Keratinocyte (primary cell): ENCODE results near the gene MEP1A. TPM values are rescaled to one million over a fixed set of nuclear protein-coding genes. Genes with fewer than 3 reads are reported as not detected.

ENCODE experiments used
- DNase-seq: peaks from one replicate; pipeline ENCODE4 v3.0.0-alpha.2; 2011; ENCODE audit warnings: low read depth, missing footprints, low spot score
- FAIRE-seq: peaks from 2 replicates; lab custom pipeline; 2011; peaks lifted over from hg19 to GRCh38; lab: Jason Lieb, UNC
- H2AFZ ChIP-seq: 2 replicates; pipeline ENCODE4 v1.6.0; 2012; ENCODE audit warnings: low read length, control low read depth, inconsistent platforms; ENCODE audit not compliant: control insufficient read depth
- H3K27ac ChIP-seq: 2 replicates; pipeline ENCODE4 v1.5.1; 2011; ENCODE audit warnings: low read length; ENCODE audit not compliant: control insufficient read depth, insufficient read depth
- H3K27me3 ChIP-seq: 3 replicates; pipeline ENCODE4 v1.6.0; 2011; ENCODE audit warnings: low read length; ENCODE audit not compliant: control insufficient read depth, insufficient read depth; ENCODE audit errors: extremely low read depth
- H3K36me3 ChIP-seq, 2 experiments: 2 replicates in 1 of 2; 3 replicates in 1 of 2; pipeline ENCODE4 v1.5.1; 2011; ENCODE audit warnings: low read length in 2 of 2, mild to moderate bottlenecking in 1 of 2; ENCODE audit not compliant: control insufficient read depth in 2 of 2, insufficient read depth in 2 of 2; ENCODE audit errors: extremely low read depth in 1 of 2
- H3K4me1 ChIP-seq: 3 replicates; pipeline ENCODE4 v1.5.1; 2011; ENCODE audit warnings: low read length; ENCODE audit not compliant: control insufficient read depth, insufficient read depth; ENCODE audit errors: extremely low read depth
- H3K4me2 ChIP-seq: 3 replicates; pipeline ENCODE4 v1.6.0; 2011; ENCODE audit warnings: low read depth, low read length; ENCODE audit not compliant: control insufficient read depth, insufficient read depth; ENCODE audit errors: extremely low read depth
- H3K4me3 ChIP-seq, 3 experiments: fragments of 200-600 bp in 1 of 3; sonication (generic) in 1 of 3; 2 replicates in 2 of 3; 3 replicates in 1 of 3; pipeline ENCODE4 v1.5.1; 2011 to 2016; ENCODE audit warnings: low read length in 3 of 3, mild to moderate bottlenecking in 3 of 3, control low read depth in 2 of 3, inconsistent platforms in 1 of 3, low read depth in 1 of 3, mixed read lengths in 1 of 3, mixed run types in 1 of 3, moderate library complexity in 1 of 3; ENCODE audit not compliant: control insufficient read depth in 2 of 3, insufficient read depth in 2 of 3; ENCODE audit errors: extremely low read depth in 1 of 3
- H3K79me2 ChIP-seq: 2 replicates; pipeline ENCODE4 v1.6.0; 2012; ENCODE audit warnings: low read length; ENCODE audit not compliant: control insufficient read depth, insufficient read depth
- H3K9ac ChIP-seq: 3 replicates; pipeline ENCODE4 v1.6.0; 2011; ENCODE audit warnings: low read length; ENCODE audit not compliant: control insufficient read depth, insufficient read depth; ENCODE audit errors: extremely low read depth
- H3K9me1 ChIP-seq: 3 replicates; pipeline ENCODE4 v1.6.0; 2011; ENCODE audit warnings: low read length; ENCODE audit not compliant: control insufficient read depth, insufficient read depth; ENCODE audit errors: extremely low read depth
- H3K9me3 ChIP-seq: 2 replicates; pipeline ENCODE4 v1.5.1; 2012; ENCODE audit warnings: low read depth, low read length; ENCODE audit not compliant: control insufficient read depth
- H4K20me1 ChIP-seq: 3 replicates; pipeline ENCODE4 v1.6.0; 2011; ENCODE audit warnings: low read length; ENCODE audit not compliant: control insufficient read depth, insufficient read depth; ENCODE audit errors: extremely low read depth
- EZH2 ChIP-seq: IDR thresholded peaks from one replicate; pipeline ENCODE4 v1.6.1; 2012; ENCODE audit warnings: inconsistent platforms, mild to moderate bottlenecking, low read length, moderate library complexity
- dilution Hi-C: fragments of 300-500 bp; cut with MboI; formaldehyde crosslinking; loops from one replicate; pipeline ENCODE4 v1.7.0; 2020; ENCODE audit warnings: low sequenced_read_pairs; ENCODE audit not compliant: extremely low pct_ligation_motif_present
- polyA plus RNA-seq, 5 experiments: library from polyadenylated mRNA; depleted of rRNA in 3 of 5; stranded (reverse) in 3 of 5; stranded (forward) in 1 of 5; unstranded in 1 of 5; fragments of >200 nt; gene quantifications; 1 replicate in 1 of 5; 2 replicates in 3 of 5; 3 replicates in 1 of 5; pipeline versions ENCODE4 v1.2.1 to v1.2.3, GENCODE V29; 2011 to 2012; ENCODE audit warnings: missing spikeins in 2 of 5, low read depth in 1 of 5, low replicate concordance in 1 of 5
- TF ChIP-seq, protein P1 (sequence below), 3 experiments: IDR thresholded peaks in 1 of 3; conservative IDR thresholded peaks in 1 of 3; optimal IDR thresholded peaks in 1 of 3; 2 replicates in 2 of 3; 3 replicates in 1 of 3; pipeline versions ENCODE3 to v1.5.1; 2011; ENCODE audit warnings: low read length in 3 of 3, mild to moderate bottlenecking in 3 of 3, moderate library complexity in 2 of 3, control low read depth in 1 of 3, inconsistent platforms in 1 of 3; ENCODE audit not compliant: insufficient read depth in 2 of 3; ENCODE audit errors: extremely low read depth in 1 of 3

Gene MEP1A
- polyA plus RNA-seq, 1 donor (not counting 4 experiments of a cell fraction or from before 2014, with no cell fraction given): 0.07 TPM

DNA sequence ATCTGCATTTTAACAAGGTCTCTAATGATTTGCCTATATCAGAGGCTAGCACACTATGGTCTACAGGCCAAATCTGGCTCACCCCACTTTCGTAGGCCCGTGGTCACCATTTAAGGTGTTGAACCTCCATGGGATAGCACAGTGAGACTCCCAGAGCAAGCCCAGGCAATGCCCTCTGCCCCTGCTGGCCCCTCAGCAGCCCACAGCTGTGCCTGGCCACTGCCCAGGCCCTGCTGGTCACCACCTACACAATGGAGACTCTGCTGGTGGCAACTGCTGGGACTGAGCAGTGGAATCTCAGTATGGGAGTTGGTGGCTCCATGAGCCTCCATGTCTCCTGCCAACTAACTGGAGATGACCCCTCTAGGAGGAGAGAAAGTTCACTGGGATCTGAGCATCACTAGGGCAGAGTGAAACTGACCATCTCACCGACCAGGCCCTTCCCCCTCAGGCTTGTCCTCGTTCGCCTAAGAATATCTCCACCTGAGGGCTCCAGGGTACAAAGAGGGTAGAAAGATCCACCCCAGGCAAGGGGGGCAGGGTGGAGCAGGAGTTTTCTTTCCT is 44.2 kb upstream of the MEP1A start:
- Histone ChIP-seq H3K27me3 (no peaks in the 10 kb centered on the region), H3K4me1 (no peaks in the 10 kb centered on the region), H2AFZ (no peak overlapping the region), H3K9ac (no peak overlapping the region), H3K9me1 (no peaks in the 10 kb centered on the region), H3K79me2 (no peaks in the 10 kb centered on the region), H3K9me3 (no peaks in the 10 kb centered on the region), H3K4me2 (no peak overlapping the region), H3K4me3 (no peak overlapping the region), H3K36me3 (no peaks in the 10 kb centered on the region), H3K27ac (no peak overlapping the region), H4K20me1 (no peaks in the 10 kb centered on the region)
- TF ChIP-seq, protein P1, sequence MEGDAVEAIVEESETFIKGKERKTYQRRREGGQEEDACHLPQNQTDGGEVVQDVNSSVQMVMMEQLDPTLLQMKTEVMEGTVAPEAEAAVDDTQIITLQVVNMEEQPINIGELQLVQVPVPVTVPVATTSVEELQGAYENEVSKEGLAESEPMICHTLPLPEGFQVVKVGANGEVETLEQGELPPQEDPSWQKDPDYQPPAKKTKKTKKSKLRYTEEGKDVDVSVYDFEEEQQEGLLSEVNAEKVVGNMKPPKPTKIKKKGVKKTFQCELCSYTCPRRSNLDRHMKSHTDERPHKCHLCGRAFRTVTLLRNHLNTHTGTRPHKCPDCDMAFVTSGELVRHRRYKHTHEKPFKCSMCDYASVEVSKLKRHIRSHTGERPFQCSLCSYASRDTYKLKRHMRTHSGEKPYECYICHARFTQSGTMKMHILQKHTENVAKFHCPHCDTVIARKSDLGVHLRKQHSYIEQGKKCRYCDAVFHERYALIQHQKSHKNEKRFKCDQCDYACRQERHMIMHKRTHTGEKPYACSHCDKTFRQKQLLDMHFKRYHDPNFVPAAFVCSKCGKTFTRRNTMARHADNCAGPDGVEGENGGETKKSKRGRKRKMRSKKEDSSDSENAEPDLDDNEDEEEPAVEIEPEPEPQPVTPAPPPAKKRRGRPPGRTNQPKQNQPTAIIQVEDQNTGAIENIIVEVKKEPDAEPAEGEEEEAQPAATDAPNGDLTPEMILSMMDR (optimal IDR thresholded peaks at IDR 0.05 in 1 of 3, IDR thresholded peaks at IDR 0.05 in 1 of 3, conservative IDR thresholded peaks at IDR 0.05 in 1 of 3; ENCODE audit: extremely low read depth in 1 of 3, insufficient read depth in 2 of 3, low read length in 3 of 3): no peak
- TF ChIP-seq EZH2: no peak
- dilution Hi-C loops: no loop called here
- no peak for DNase-seq
- FAIRE-seq: no peak

GRCh38 chr6:46749731-46750130 is 43.5 kb upstream of the MEP1A start:
- H3K9me1 ChIP-seq: no peaks in the 10 kb centered on the region
- FAIRE-seq (no peak), DNase-seq (no peak)
- H3K9me3 ChIP-seq: no peaks in the 10 kb centered on the region
- H3K4me3 ChIP-seq: no peak overlapping the region
- no peak overlapping the region for H3K27ac ChIP-seq
- H3K4me1 ChIP-seq: no peaks in the 10 kb centered on the region
- dilution Hi-C loops: no loop called here
- no peaks in the 10 kb centered on the region for H3K27me3 ChIP-seq
- H3K4me2 ChIP-seq: no peak overlapping the region
- no peak overlapping the region for H2AFZ ChIP-seq
- H4K20me1 ChIP-seq: no peaks in the 10 kb centered on the region
- H3K36me3 ChIP-seq: no peaks in the 10 kb centered on the region
- TF ChIP-seq, protein P1 (optimal IDR thresholded peaks at IDR 0.05 in 1 of 3, IDR thresholded peaks at IDR 0.05 in 1 of 3, conservative IDR thresholded peaks at IDR 0.05 in 1 of 3; ENCODE audit: extremely low read depth in 1 of 3, insufficient read depth in 2 of 3, low read length in 3 of 3): no peak
- no peak for TF ChIP-seq EZH2
- no peak overlapping the region for H3K9ac ChIP-seq
- no peaks in the 10 kb centered on the region for H3K79me2 ChIP-seq
